ENCODE data around the gene NXPE3. TPM values are rescaled to one million over a fixed set of nuclear protein-coding genes. Genes with fewer than 3 reads are reported as not detected.

The NXPE3 gene
- total RNA-seq, 1 donor from 2014 or later = 17.1 TPM

GRCh38 chr3:101801174-101801573, 22.2 kb downstream of the NXPE3 start:
- no peak for DNase-seq (ENCODE audit: low spot score in 2 of 2)
- FAIRE-seq = no peak

DNA sequence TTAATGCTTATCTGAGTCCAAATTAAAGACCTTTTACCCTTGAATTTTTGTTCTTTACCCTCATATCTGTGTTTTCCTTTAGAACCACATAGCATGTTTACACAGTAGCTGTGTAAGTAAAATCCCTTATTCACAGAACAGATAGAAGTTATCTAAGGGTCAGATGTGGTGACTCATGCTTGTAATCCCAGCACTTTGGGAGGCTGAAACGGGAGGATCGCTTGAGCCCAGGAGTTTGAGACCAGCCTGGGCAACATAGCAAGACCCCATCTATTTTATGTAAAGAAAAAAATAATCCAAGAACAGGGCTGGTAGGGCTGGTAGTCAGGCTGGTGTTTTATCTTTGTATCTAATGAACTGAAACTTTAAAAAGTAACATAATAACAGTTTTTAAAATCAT, 23.2 kb downstream of the NXPE3 start:
- FAIRE-seq = no peak

GRCh38 chr3:101803173-101803782, 24.3 kb downstream of the NXPE3 start:
- FAIRE-seq = peak; percentile 96
- DNase-seq (ENCODE audit: low spot score in 2 of 2) = no peak

More for the DNA sequence above, 23.2 kb downstream of the NXPE3 start:
- no peak for DNase-seq (ENCODE audit: low spot score in 2 of 2)

DNA sequence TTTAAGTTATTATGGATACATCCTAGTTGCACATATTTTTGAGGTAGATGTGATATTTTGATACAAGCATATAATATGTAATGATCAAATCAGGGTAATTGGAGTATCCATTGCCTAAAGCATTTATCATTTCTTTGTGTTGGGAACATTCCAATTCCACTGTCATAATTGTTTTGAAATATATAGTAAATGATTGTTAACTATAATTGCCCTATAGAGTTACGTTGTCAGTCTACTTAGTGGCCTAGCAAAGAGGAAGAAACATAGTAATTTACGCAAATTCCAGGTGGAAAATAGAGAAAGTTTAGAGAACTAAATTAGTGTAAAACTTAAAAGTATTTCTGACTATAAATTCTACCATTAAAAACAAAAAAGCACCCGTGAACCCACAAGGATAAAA, 24.9 kb downstream of the NXPE3 start:
- no peak for FAIRE-seq

DNA sequence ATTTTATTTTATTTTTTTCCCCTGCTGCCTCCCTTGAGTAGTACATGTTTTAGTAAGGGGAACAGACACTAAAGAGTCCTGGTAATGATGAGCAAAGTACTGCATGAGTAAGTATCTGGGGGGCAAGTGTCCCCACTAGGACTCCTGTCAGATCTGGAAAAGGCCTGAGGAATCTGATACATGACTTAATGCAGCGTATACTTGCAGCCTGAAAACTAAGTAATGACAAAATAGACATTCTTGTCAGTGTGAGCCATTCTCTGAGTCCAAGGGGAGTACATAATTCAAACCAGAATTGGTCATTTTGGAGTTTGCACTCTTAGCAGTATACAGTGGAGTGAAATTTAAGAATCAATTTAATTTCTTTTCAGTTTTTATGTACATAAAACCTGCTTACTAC, 27.5 kb downstream of the NXPE3 start:
- FAIRE-seq = no peak
- DNase-seq (ENCODE audit: low spot score in 2 of 2) = no peak

More for the DNA sequence above, 24.9 kb downstream of the NXPE3 start:
- no peak for DNase-seq (ENCODE audit: low spot score in 2 of 2)

- no peak for FAIRE-seq
- DNase-seq (ENCODE audit: low spot score in 2 of 2) = no peak
These were observed 28.9 kb downstream of the NXPE3 start for GRCh38 chr3:101807888-101808287.

- DNase-seq (ENCODE audit: low spot score in 2 of 2) = peak in 1 of 2 donors; percentile 29
- peak; percentile 70 for FAIRE-seq
These were observed 30.4 kb downstream of the NXPE3 start for GRCh38 chr3:101809178-101810021.

DNA sequence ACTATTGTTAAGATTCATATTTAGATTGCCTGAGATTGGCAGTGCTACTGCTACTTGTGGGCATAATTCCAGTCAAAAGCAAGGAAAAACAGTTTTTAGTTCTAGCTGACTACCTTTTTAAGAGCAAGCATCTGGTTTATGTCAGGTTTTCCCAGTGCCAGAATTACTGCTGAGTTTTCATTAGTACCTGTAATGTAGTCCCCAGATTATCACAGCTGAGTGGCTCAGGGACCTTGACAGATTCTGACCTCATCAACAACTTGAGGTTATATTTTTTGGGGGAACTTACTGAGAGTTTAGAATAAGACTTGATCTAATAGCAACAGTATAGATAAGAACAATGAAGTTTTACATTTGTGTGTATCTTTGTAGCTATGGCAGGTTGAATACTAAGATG, 31.0 kb downstream of the NXPE3 start:
- DNase-seq (ENCODE audit: low spot score in 2 of 2) (no peak), FAIRE-seq (no peak)

GRCh38 chr3:101811875-101812274, 32.9 kb downstream of the NXPE3 start:
- no peak for DNase-seq (ENCODE audit: low spot score in 2 of 2)
- no peak for FAIRE-seq

- no peak for DNase-seq (ENCODE audit: low spot score in 2 of 2)
- no peak for FAIRE-seq
These were observed 33.9 kb downstream of the NXPE3 start for GRCh38 chr3:101812895-101813294.

DNA sequence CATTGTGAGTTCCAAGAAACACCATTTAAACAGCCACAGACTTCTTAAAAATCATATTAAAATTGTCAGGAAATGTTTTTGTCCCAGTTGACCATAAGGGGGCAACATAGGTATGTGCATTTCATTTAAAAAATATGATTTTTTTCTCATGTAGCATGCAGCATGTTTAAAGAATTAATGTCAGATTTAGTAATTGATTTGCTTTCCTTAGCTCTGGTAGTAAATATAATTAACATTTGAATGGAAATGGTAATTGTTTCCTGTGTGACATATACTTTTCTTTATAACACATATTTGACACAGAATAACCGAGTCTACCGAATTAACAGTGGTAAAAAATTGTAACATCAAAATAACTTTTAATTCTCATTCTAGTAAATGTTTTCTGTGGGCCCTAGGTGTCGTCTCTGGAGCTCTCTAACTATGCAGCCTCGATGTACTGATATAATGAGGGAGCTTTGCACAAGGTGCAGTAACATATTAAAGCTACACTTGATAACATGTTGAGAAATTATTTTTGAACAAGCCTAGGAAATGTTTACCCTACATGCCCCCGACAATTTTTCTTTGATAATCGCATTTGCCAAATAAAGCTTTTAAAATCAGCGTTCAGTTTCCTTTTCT, 34.9 kb downstream of the NXPE3 start:
- DNase-seq (ENCODE audit: low spot score in 2 of 2) (no peak), FAIRE-seq (peak; percentile 52)

GRCh38 chr3:101814835-101815234, 35.8 kb downstream of the NXPE3 start:
- DNase-seq (ENCODE audit: low spot score in 2 of 2) = no peak
- FAIRE-seq = no peak

GRCh38 chr3:101816215-101817149, 37.5 kb downstream of the NXPE3 start:
- DNase-seq (ENCODE audit: low spot score in 2 of 2) (no peak), FAIRE-seq (no peak)

DNA sequence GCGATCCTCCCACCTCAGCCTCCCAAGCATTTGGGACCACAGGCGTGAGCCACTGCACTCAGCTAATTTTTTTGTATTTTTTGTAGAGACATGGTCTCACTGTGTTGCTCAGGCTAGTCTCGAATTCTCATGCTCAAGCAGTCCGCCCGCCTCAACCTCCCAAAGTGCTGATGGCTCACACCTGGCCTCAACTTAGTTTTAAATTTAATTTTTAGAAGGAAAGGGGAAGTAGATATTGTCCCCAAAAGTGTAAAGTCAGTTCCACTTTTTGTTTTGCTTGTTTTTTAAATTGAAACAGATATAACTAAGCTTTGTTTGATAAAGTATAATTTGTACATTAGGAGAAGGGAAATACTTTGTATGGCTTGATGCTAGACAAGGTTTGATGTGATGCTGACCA, 39.0 kb downstream of the NXPE3 start:
- DNase-seq (ENCODE audit: low spot score in 2 of 2) (no peak), FAIRE-seq (no peak)

DNA sequence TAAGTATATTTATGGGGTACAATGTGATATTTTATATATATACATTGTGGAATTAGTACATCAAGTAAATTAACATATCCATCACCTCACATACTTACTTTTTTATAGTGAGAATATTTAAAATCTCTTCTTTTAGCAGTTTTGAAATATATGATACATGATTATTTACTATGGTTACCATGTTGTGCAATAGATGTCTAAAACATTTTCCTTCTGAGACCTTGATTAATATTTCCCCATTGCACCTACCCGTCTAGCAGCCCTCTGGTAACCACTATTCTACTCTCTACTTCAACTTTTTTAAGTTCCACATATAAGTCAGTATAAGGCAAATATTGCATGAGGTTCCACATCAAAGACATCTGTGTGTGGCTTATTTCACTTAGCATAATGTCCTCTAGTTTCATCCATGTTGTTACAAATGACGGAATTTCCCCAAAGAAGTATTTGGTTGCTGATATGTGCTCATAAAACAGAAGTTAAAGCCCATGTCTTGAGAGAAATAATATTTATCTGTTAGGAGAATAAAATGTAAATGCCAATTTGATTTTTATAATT, 40.7 kb downstream of the NXPE3 start:
- FAIRE-seq = no peak
- DNase-seq (ENCODE audit: low spot score in 2 of 2) = no peak

GRCh38 chr3:101821503-101821902, 42.5 kb downstream of the NXPE3 start:
- no peak for FAIRE-seq
- DNase-seq (ENCODE audit: low spot score in 2 of 2) = no peak

- no peak for DNase-seq (ENCODE audit: low spot score in 2 of 2)
- FAIRE-seq = no peak
These were observed 44.5 kb downstream of the NXPE3 start for GRCh38 chr3:101823525-101823924.

DNA sequence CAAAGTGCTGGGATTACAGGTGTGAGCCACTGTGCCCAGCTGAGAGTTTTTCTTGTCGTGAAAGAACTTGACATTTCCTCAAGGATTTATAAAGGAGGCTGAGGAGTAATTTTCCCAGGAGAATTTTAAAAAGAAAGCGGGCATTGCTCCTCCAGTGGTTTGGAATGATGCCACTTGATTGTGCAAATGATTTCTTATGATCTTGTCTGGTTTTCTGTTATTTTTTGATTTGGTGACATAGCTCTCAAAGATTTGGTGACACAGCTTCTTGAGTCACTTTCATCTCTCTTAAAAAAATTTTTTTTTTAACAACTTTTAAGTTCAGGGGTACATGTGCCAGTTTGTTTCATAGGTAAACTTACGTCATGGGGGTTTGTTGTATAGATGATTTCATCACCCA, 45.7 kb downstream of the NXPE3 start:
- FAIRE-seq (no peak), DNase-seq (ENCODE audit: low spot score in 2 of 2) (no peak)

GRCh38 chr3:101825904-101826445, 47.0 kb downstream of the NXPE3 start:
- no peak for FAIRE-seq
- no peak for DNase-seq (ENCODE audit: low spot score in 2 of 2)
